Endothelial cell of umbilical vein (primary cell): Measurements from ENCODE around the gene TNFRSF1A.

ENCODE experiments used
- CTCF ChIP-seq, 2 donors: IDR thresholded peaks; 1 replicate in 1 of 2; 2 replicates in 1 of 2; pipeline ENCODE4 v1.5.1; 2011; ENCODE audit warnings: low read length in 2 of 2, mild to moderate bottlenecking in 2 of 2, moderate library complexity in 2 of 2, control low read depth in 1 of 2, inconsistent platforms in 1 of 2, low read depth in 1 of 2; ENCODE audit not compliant: insufficient read depth in 1 of 2; ENCODE audit errors: extremely low read depth in 1 of 2
- EZH2 ChIP-seq: IDR thresholded peaks from 2 replicates; pipeline ENCODE4 v1.6.1; 2012; ENCODE audit warnings: borderline replicate concordance, low read depth, mild to moderate bottlenecking, moderate library complexity, low read length, inconsistent platforms; ENCODE audit not compliant: severe bottlenecking
- FOS ChIP-seq: IDR thresholded peaks from 2 replicates; pipeline ENCODE4 v1.6.1; 2011; ENCODE audit warnings: mild to moderate bottlenecking, low read length, moderate library complexity, borderline replicate concordance; ENCODE audit not compliant: insufficient read depth
- GATA2 ChIP-seq: IDR thresholded peaks from 2 replicates; pipeline ENCODE4 v1.7.0; 2011; ENCODE audit warnings: low read depth, mild to moderate bottlenecking, moderate library complexity, mixed read lengths, low read length; ENCODE audit not compliant: insufficient read length, insufficient read depth
- JUN ChIP-seq: IDR thresholded peaks from 2 replicates; pipeline ENCODE4 v1.6.1; 2011; ENCODE audit warnings: borderline replicate concordance, low read depth; ENCODE audit not compliant: insufficient read length, insufficient read depth
- MAX ChIP-seq: IDR thresholded peaks from 2 replicates; pipeline ENCODE4 v1.6.1; 2011; ENCODE audit not compliant: insufficient read depth, insufficient read length
- MYC ChIP-seq: IDR thresholded peaks from one replicate; pipeline ENCODE4 v1.6.1; 2011; ENCODE audit warnings: mild to moderate bottlenecking, low read depth, low read length
- POLR2A ChIP-seq: IDR thresholded peaks from 2 replicates; pipeline ENCODE4 v1.6.1; 2012; ENCODE audit warnings: low read depth, mild to moderate bottlenecking, control low read depth, low read length
- POLR2AphosphoS5 ChIP-seq: IDR thresholded peaks from 2 replicates; pipeline ENCODE4 v1.6.1; 2012; ENCODE audit warnings: low read depth, mild to moderate bottlenecking, control low read depth, low read length, moderate library complexity; ENCODE audit not compliant: insufficient read depth

DNA sequence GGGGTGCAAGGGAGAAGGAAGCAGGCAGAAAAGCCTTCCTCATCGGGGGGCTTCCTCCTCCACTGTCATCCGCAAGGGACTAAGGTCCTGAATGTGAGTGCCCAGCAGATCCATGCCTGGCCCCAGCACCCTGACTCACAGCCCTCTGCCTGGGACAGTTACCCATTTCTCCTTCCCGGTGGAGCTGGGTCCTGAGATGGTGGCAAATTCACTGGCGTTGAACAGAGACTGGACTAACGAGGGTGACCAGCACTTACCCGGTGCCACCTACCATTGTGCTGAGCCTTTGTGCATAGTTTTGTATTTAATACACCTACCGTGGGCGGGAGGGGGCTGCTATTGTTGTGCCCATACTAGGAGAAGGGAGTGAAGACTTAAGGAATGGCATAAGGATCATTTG, 62.2 kb downstream of the TNFRSF1A start:
- TF ChIP-seq CTCF (IDR thresholded peaks at IDR 0.05; ENCODE audit: extremely low read depth in 1 of 2, insufficient read depth in 1 of 2, low read depth in 1 of 2, low read length in 2 of 2) (no peak), MAX (no peak), EZH2 (no peak), POLR2A (no peak), FOS (no peak), POLR2AphosphoS5 (no peak), MYC (no peak), JUN (no peak), GATA2 (no peak)
